Measurements from ENCODE around the gene FBXL16. TPM values are rescaled to one million over a fixed set of nuclear protein-coding genes. Genes with fewer than 3 reads are reported as not detected.

FBXL16 gene
- total and polyA plus RNA-seq, 2 of the 13 experiments (the other 11 are each of a cell fraction or from before 2014, with no cell fraction given), result 0.22 to 2.0 TPM

- no peak for TF ChIP-seq ZNF513 (CRISPR knock-in tag; conservative IDR thresholded peaks at IDR 0.05)
- TF ChIP-seq TSC22D2 (CRISPR knock-in tag; IDR thresholded peaks at IDR 0.05; ENCODE audit: borderline replicate concordance), result no peak
- no peak for TF ChIP-seq PTBP1 (IDR thresholded peaks at IDR 0.05; ENCODE audit: low read depth, low read length, poor library complexity, severe bottlenecking)
- TF ChIP-seq, protein P1, sequence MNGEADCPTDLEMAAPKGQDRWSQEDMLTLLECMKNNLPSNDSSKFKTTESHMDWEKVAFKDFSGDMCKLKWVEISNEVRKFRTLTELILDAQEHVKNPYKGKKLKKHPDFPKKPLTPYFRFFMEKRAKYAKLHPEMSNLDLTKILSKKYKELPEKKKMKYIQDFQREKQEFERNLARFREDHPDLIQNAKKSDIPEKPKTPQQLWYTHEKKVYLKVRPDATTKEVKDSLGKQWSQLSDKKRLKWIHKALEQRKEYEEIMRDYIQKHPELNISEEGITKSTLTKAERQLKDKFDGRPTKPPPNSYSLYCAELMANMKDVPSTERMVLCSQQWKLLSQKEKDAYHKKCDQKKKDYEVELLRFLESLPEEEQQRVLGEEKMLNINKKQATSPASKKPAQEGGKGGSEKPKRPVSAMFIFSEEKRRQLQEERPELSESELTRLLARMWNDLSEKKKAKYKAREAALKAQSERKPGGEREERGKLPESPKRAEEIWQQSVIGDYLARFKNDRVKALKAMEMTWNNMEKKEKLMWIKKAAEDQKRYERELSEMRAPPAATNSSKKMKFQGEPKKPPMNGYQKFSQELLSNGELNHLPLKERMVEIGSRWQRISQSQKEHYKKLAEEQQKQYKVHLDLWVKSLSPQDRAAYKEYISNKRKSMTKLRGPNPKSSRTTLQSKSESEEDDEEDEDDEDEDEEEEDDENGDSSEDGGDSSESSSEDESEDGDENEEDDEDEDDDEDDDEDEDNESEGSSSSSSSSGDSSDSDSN (CRISPR knock-in tag; IDR thresholded peaks at IDR 0.05), result no peak
- 0 out of 4 replicates have a peak, but pooled peaks of 1 of the 2 experiments have one; percentile 20 for TF ChIP-seq ATF4 (CRISPR knock-in tag; IDR thresholded peaks at IDR 0.05)
- TF ChIP-seq ZNF317 (CRISPR knock-in tag; IDR thresholded peaks at IDR 0.05), result 0 out of 2 replicates have a peak, but pooled peaks have one; percentile 21
- TF ChIP-seq BATF2 (CRISPR knock-in tag; IDR thresholded peaks at IDR 0.05), result peak; percentile 62; the same call in 1 of the 2 replicates
- TF ChIP-seq, protein P2, sequence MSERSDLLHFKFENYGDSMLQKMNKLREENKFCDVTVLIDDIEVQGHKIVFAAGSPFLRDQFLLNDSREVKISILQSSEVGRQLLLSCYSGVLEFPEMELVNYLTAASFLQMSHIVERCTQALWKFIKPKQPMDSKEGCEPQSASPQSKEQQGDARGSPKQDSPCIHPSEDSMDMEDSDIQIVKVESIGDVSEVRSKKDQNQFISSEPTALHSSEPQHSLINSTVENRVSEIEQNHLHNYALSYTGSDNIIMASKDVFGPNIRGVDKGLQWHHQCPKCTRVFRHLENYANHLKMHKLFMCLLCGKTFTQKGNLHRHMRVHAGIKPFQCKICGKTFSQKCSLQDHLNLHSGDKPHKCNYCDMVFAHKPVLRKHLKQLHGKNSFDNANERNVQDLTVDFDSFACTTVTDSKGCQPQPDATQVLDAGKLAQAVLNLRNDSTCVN (CRISPR knock-in tag; IDR thresholded peaks at IDR 0.05; ENCODE audit: borderline replicate concordance), result 0 out of 2 replicates have a peak, but pooled peaks have one; percentile 10
- TF ChIP-seq ERF (CRISPR knock-in tag; IDR thresholded peaks at IDR 0.05), result 0 out of 2 replicates have a peak, but pooled peaks have one; percentile 1
- no peak for TF ChIP-seq PHF21A (CRISPR knock-in tag; IDR thresholded peaks at IDR 0.05)
- TF ChIP-seq MTF2 (CRISPR knock-in tag; IDR thresholded peaks at IDR 0.05; ENCODE audit: borderline replicate concordance), result peak; percentile 74; the same call in 1 of the 2 replicates
- peak; percentile 72; the same call in 1 of the 2 replicates for TF ChIP-seq ZNF672 (CRISPR knock-in tag; IDR thresholded peaks at IDR 0.05)
- 0 out of 2 replicates have a peak, but pooled peaks have one; percentile 10 for TF ChIP-seq ZNF616 (CRISPR knock-in tag; IDR thresholded peaks at IDR 0.05; ENCODE audit: low read depth)
- TF ChIP-seq ZNF121 (CRISPR knock-in tag; IDR thresholded peaks at IDR 0.05), result peak; percentile 61
- TF ChIP-seq, protein P3, sequence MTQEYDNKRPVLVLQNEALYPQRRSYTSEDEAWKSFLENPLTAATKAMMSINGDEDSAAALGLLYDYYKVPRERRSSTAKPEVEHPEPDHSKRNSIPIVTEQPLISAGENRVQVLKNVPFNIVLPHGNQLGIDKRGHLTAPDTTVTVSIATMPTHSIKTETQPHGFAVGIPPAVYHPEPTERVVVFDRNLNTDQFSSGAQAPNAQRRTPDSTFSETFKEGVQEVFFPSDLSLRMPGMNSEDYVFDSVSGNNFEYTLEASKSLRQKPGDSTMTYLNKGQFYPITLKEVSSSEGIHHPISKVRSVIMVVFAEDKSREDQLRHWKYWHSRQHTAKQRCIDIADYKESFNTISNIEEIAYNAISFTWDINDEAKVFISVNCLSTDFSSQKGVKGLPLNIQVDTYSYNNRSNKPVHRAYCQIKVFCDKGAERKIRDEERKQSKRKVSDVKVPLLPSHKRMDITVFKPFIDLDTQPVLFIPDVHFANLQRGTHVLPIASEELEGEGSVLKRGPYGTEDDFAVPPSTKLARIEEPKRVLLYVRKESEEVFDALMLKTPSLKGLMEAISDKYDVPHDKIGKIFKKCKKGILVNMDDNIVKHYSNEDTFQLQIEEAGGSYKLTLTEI (CRISPR knock-in tag; conservative IDR thresholded peaks at IDR 0.05), result no peak
- TF ChIP-seq ZKSCAN5 (CRISPR knock-in tag; IDR thresholded peaks at IDR 0.05), result no peak
- TF ChIP-seq ZSCAN25 (CRISPR knock-in tag; IDR thresholded peaks at IDR 0.05), result no peak
These were observed 14.9 kb upstream of the FBXL16 start (continued) for GRCh38 chr16:720447-720989.
